NK-92 treated with Interleukin-12 subunit alpha and Interleukin-12 subunit beta, amount 100 ng/mL, for 24 hours (cell line): ENCODE results near the gene TTC13.

Experiments used
- DNase-seq: peaks from one replicate; lab custom pipeline; 2025; lab: John Stamatoyannopoulos, UW

Gene TTC13

DNA sequence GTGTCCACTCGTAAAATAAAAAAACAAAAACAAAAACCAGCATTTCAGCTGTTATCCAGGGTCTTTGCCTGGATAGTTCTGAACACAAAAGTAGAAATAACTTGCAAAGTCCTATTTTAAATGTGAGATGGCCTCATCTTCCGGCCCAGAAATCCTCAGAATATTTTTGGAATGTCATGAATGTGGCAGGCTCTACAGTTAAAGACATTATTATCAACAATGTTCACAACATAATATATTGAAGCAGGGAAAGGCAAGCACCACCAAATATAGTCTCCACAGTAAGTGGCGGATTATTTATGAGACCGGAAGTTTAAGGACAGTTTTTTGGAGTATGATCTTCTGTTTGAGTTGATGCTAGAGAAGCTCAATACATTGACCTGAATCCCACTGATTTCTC, 109.2 kb downstream of the TTC13 start:
- DNase-seq = no peak

DNA sequence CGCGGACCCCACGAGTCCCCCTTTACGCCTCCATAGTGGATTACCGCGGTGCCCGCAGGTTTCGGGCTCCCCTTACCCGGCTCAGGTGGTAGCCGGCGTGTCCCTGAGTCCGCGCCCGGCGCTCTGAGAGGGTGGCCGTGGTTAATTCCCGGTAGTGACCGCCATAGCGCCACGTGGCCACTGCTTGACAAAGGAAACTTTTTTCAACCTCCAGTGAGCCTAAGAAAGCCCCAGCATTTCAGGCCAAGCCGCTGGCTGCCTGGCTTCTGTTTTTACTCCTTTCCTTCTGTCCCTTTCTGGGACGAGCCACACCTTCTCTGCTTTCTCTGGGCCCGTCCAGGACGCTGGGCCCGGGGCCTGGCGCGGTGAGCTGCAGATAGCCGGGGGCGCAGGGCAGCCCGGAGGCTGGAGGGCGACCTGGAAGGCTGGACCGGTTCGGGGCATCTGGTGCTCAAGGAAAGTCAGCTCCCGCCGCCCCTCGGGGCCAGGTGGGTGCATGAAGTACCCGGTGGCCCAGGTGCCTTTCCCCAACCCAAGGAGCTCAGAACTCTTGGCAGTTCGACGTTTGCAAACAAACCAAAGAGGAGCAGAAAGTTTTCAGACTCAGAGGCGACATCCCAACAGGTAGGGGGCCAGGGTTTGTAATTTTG, 109.8 kb downstream of the TTC13 start:
- no peak for DNase-seq

DNA sequence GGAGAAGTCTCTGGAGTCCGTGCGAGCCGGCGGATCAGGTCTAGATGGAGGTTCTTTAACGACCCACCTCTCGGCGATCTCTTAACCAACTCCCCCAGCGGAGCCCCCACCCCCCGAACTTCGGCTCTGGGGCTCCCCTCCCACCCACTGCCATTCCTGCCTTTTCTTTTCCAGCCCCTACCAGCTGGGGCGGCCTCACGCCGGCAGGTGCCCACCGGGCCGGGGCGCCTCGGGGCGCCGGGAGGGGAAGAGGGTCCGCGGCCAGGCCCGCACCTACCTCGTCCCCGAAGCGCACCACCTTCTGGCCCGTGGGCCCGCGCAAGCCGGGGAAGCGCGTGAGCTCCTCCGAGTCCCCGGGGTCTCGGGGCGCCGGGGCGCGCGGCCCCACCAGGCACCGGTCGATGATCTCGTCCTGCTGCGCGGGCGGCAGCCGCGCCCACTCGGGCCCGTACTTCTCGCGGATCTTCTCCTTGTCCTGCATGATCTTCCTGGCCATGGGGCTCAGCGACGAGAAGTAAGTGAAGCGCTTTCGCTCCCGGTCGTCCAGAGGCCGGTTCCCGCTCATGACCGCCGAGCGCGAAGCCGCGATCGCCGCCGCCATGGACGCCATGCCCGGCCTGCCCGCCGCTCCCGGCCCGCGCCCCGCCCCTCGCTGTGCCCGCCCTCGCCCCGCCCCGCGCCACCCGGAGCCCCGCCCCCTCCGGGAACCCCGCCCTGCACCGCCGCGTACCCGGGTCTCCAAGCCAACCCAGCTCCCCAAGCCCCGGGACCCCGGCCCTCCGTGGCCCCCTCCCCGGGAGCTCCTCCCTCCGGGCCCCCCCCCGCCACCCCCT, 110.5 kb downstream of the TTC13 start, which contains the start of gene C1orf198:
Gene C1orf198, minus strand, starts transcription at position 619 of the 833 bp plus-strand sequence. Its CDS starts 9 bp downstream, at position 610.
- peak; percentile 11 for DNase-seq

- DNase-seq = no peak
Observed at GRCh38 chr1:230867101-230867902, 111.4 kb downstream of the TTC13 start.

DNA sequence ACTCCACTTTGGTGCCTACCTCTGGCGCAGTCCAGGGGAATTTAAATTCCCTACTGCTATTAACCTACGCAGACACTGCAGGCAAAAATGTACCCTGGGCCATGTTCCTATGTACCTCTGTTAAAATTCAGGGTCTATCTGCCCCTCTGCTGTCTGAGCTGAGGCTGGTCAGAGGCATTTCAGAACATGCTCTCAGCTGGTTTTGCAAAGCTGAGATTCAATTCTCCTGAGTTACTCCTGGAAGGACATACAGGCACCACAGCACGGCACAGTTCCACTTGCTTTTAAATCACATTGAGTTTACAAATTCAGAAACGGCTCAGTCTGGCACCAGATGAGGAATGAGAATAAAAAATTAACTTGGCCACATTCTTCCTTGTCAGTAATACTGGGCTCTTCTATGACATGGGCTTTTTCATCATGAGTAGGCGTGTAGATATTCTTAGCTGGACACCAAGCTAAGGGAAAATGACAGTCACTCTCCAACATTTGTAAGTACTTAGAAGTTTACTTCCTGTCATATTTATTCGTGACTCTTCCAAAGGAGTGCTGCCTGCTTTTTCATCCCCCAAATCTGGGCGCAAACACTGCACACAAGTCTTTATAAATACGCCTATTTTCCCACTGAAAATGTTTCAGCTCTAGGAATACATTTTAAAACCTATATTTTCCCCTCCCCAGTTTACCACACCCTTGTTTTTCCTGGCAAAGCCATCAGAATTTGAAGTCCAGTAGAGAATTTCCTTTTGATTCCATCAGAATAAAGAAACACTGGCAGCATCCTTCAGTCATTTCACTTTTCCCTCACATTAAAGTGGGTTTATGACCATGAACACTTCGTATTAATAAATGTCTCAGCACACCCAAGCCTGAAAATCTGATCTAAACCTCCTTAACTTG, 112.2 kb downstream of the TTC13 start:
- no peak for DNase-seq

DNA sequence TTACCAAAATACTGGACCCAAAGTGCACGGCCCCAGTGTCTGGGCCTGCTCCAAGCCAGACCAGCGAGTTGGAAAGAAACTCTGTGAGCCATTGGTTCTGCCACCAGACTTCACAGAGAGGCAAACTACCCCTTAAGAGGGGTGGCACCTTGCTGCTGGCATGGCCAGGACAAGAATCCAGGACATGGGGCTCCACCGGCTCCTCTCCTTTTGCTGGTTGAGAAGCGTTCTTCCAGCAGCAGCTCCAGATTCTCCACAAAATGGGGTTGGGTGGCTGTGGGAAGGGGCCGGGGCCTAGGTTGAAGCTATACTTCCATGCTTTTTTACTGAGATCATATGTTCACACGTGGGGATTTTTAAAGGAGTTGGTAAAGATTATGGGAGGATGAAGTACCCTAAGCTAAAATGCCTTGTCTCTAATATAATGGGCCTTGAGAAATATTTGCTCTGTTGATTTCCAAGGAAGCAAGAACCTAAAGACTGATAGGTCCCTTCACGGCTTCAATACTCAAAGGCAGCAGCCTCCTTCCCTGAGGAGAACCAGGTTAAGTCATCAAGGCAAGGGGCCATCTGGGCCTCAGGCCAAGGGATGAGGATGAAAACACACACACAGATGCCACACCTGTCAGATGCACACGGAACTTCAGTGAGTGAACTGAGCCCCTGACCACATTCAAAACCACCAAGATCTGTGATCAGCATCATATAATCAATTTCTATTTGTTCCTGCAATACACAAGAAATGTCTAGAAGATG, 113.4 kb downstream of the TTC13 start:
- DNase-seq = no peak

DNA sequence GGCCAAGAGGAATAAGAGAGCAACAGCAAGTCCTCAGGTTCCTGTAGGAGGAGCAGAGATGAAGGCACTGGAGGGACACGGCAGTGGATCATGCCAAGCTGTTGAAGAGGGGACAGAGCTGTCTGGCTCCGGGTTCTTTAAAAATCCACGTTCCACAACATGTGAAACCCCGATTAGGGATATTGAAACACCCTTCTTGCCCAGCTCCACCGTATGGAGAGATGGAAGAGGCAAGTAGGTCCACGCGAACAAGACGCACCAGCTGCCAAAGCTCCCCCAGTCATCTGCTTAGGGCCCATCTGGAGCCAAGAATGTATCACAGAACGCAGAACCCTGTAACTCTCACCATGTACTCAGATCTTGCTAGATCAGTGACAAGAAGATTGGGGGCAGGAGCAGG, 114.2 kb downstream of the TTC13 start:
- DNase-seq = no peak

GRCh38 chr1:230863449-230863848, 115.2 kb downstream of the TTC13 start:
- no peak for DNase-seq

GRCh38 chr1:230861970-230862595, 116.6 kb downstream of the TTC13 start:
- no peak for DNase-seq

- DNase-seq = no peak
Observed at GRCh38 chr1:230861489-230861888, 117.2 kb downstream of the TTC13 start.

DNA sequence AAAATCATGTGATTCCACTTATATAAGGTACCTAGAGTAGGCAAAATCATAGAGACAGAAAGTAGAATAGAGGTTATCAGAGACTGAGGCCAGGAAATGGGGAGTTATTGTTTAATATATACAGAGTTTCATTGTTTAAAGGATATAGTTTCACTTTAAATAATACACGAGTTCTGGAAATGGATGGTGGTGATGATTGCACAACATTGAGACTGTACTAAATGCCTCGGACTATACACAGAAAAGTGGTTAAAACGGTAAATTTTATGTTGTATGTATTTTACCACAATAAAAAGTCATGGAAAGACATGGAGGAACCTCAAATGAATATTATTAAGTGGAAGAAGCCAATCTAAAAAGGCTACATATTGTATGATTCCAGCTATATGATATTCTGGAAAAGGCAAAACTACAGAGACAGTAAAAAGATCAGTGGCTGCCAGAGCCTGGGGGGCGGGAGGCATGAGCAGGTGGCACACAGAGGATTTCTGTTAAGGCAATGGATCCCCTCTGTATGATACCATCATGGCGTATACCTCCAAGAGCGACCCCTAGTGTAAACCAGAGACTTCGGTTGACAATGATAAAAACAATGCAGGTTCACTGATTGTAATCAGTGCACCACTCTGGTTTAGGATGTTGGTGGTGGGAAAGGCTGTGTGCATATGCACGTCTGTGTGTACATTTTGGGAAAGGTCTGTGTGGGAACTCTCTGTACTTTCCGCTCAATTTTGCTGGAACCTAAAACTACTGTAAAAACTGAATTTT, 117.9 kb downstream of the TTC13 start:
- no peak for DNase-seq

GRCh38 chr1:230858918-230859729, 119.5 kb downstream of the TTC13 start:
- DNase-seq = no peak

- no peak for DNase-seq
Observed at GRCh38 chr1:230858236-230858820, 120.3 kb downstream of the TTC13 start.

- DNase-seq = no peak
Observed at GRCh38 chr1:230857822-230858221, 120.8 kb downstream of the TTC13 start.

- DNase-seq = no peak
Observed at GRCh38 chr1:230857077-230857476, 121.6 kb downstream of the TTC13 start.
